GM18519 (cell line): Measurements from ENCODE around the gene FMO2.

Source experiments
- ATAC-seq: cut with Tn5 transposase; IDR thresholded peaks from one replicate; pipeline ENCODE4 v1.9.1; 2021; ENCODE audit warnings: mild to moderate bottlenecking, moderate library complexity; ENCODE audit not compliant: unreplicated experiment, low FRiP score

Gene FMO2, protein sequence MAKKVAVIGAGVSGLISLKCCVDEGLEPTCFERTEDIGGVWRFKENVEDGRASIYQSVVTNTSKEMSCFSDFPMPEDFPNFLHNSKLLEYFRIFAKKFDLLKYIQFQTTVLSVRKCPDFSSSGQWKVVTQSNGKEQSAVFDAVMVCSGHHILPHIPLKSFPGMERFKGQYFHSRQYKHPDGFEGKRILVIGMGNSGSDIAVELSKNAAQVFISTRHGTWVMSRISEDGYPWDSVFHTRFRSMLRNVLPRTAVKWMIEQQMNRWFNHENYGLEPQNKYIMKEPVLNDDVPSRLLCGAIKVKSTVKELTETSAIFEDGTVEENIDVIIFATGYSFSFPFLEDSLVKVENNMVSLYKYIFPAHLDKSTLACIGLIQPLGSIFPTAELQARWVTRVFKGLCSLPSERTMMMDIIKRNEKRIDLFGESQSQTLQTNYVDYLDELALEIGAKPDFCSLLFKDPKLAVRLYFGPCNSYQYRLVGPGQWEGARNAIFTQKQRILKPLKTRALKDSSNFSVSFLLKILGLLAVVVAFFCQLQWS

DNA sequence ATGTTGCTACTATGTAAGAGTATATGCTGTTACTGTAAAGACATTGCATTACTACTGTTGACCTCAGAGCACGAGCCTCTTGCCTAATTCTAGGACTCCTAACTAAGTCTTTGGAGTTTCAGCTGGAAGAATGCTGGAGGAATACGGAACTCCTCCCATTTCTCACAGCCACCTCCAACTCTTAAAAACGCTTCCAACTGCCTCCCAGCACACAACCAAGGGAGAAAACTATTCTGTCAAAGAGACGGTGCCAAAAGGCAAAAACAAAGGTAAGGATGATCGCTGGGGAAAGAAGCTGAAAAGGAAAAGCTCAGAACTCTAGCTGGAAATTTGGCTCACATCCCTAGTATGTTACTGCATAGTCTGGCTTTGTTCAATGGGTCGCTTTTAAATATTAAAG, at the start of gene FMO2:
TSS of gene FMO2 (plus strand) at position 210 of the 400 bp plus-strand sequence. CDS start 414 bp downstream, outside the sequence.
- no peak for ATAC-seq

DNA sequence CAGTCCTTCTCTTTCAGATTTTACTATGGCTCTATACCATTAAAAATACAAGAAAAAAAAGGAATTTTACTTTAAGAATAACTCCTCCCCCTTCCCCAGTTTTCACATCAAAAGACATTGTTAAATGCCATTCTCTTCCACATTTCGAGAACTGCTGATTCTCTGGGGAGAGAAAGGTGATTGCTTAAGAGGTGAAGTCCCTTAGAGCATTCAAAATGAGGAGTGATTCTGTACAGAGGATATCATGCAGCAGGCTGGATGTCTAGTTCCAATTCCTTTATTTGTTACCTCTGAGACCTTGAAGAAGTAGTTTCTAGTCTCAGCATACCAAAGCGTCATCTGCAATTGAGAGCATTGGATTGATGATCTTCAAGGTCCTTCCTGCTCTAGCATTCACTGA, 47.5 kb upstream of the FMO2 start:
- ATAC-seq = no peak

DNA sequence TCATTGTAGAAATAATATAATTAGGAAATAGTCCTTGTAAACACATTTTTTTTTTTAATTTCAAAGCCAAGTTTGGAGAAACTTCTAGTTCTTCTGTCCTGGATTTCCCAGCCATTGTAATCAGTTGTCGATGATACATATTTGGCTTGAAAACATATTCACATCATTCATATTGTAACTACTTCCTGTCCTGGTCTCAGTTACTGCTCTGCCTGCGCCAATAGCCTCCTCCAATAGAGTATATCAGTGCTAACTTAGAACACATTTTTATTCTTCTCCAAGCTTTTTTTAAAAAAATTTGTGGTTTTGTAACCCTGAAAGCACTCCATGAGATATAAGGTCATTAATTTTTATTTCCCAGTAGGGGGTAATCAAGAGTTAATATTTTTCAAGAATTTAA, 46.1 kb upstream of the FMO2 start:
- ATAC-seq = no peak

DNA sequence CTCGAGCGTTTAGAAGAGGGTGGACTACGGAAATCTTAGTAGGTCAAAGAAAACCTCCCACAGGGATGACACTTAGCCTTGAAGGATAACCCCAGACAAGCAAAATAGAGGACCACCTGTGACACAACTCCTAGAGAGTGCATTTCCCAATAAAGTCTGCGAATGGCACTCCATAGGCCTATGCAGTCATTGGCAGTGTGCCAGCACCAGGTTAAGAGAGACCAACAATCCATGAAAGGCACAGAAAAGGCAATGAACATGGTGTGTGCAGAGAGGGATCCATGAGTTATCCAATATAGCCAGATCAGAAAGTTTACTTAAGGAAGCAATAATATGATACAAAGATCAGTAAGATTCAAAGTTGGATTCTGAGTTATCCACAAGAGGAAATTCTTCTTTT, 45.2 kb upstream of the FMO2 start:
- no peak for ATAC-seq

DNA sequence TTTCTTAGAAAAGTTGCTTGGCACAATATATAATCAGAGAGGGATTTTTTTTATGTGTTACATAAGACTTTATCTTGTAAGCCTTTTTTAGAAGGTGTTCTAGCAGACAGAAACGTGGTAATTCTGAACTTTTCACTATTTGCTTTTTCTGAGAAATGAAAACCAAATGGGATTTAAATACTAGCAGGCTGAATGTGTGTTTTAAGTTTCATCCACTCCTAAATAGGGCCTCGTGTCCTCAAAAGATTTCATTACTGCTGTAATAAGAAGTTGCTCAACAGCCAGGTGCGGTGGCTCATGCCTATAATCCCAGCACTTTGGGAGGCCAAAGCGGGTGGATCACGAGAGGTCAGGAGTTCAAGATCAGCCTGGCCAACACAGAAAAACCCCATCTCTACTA, 44.7 kb upstream of the FMO2 start:
- no peak for ATAC-seq

DNA sequence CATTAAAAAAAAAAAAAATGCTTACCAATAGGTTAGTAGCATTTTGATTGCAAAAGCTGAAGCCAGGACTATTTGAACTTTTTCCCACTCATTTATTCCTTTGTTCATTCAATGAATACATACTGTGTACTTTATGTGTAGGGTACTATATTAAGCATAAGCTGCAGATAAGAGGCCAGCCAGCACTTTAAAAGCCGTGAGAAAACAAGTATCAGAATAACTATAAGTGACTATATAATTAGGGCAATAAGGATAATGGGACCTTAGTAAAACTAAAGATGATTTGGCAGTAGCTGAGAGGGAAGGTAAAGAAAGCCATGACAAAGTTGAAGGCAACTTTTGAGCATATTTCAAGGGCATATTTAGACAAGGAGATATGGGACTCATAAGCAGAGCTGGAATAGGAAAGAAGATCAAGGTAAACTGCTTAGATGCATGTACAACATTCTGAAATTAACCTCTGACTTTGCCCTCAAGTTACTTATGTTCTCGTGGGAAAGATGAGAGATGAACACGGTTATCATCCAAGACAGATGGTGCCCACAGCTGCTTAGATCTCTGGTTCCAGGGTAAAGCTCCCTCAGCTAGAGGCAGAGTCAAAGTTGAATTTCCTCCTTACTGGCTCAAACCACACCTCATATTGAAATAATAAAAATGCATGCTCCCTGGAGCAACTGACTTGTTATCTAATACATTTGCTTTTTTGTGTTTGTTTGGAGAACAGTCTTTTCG, 44.0 kb upstream of the FMO2 start:
- ATAC-seq = no peak

DNA sequence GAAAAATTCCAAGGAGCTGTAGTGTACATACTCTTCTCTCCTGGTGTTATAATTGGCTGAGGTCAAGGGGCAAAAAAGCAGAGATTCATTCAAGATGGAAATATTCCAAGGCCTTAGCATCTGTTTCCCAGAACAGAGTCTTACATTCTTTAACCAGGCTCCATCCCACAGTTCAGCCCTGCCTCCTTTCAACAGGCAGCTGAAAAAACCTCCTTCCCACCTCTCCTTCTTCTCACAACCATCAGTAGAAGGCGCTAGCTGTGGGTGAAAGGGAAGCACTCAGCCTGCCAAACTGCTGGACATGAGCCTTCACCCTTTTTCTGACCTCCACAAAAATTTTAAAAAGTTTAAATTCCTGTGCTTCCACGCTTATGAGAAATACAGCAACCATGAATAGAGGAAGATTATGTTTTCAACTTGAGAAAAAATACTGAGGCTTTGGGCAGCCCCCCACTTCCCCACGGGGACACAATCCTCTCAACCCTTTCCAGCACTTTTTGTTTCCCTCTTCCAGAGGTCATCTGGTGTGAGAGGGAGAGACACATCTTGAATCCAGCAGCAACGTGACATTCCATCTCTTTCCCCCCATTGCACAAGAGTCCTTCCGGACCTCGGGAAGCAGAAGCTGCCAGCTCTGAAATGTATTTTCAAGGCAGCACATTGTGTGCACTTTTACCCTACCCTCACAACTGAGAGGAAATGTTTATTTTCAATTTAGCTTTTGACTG, 43.2 kb upstream of the FMO2 start:
- ATAC-seq = no peak

DNA sequence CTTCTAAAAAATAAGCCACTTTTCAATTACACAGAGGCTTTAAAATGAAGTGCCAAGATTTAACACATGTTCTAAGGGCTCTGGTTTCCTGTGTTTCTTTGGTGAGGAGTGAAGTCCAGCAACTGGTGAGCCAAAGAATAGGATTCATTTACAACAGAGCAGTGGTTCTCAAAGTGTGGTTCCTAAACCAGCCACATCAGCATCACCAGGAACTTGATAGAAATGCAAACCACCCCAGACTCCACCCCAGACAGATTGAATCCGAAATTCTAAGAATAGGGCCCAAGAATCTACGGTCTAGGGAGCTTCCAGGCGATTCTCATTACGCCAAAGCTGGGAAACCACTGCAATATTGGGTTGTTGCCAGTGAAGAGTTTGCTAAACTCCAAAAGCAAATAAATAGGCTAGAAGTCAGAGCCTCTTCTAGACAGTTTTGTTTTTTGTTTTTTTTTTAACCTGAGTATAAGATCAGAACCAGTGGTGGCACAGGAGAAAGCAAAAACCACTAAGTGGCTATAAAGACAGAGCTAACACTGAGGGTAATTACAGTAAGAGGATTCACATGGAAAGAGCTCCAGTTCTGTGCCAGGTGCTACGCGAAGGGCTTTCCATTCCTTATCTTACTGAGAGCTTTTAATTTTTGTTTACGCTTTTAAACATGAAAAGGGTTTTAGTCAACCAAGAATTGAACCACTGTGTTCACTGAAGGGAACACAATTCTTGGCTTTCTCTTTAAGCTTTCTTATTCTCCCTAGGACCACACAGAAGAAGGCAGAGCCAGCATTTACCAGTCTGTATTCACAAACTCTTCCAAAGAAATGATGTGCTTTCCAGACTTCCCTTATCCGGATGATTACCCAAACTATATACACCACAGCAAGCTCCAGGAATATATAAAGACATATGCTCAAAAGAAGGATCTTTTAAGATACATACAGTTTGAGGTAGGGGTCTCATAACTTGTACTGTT, 42.4 kb upstream of the FMO2 start:
- no peak for ATAC-seq

DNA sequence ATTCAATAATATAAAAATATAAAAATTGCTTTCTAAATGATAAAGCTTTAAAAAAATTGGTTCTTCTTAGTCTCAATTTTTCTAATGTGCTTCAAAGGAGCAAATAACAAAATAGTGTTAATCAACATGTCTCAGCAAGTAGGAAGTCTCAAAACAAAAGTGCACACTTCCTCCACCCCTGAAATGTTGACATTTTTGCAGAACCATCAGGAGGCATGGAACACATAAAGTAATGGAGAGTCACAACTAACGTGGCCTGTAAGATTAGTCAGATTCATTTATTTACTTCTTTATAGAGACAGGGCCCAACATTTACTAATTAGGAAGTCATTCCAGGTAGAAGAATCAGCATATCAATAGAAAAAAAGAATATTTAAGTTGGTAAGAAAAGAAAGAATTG, 34.9 kb upstream of the FMO2 start:
- ATAC-seq = no peak

DNA sequence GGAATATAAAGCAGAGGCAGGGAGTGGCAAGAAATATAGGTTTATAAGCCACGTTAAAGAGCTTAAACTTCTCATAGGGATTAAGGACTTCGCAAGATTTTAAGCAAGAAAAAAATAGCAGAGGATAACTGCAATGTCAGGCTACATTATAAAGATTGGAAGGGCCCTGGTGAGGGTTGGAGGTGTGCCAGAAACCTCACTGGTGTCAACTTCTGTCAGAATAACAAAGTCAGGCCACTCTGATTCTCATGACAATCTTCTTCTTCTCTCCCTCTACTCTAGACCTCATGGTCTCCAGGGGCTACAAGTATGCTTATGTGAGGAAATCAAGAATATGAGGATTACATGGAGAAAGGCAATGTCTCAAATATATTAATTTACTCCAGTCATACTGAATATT, 32.6 kb upstream of the FMO2 start:
- no peak for ATAC-seq

DNA sequence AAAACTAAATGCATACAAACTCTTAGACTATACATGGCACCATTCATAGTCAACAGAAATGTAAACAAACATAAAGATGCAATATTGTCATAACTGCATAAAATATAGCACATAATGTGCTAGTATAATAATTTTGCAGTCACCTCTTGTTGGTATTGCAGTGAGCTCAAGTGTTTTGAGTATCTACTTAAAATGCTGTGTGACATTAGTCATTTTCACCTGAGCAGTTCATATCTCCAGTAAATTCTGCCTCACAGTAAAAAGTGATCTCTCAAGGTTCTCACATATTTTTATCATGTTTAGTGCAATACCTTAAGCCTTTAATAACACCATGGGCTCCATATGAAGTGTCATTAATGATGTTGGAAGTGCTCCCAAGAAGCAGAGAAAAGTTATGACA, 29.6 kb upstream of the FMO2 start:
- ATAC-seq = no peak

DNA sequence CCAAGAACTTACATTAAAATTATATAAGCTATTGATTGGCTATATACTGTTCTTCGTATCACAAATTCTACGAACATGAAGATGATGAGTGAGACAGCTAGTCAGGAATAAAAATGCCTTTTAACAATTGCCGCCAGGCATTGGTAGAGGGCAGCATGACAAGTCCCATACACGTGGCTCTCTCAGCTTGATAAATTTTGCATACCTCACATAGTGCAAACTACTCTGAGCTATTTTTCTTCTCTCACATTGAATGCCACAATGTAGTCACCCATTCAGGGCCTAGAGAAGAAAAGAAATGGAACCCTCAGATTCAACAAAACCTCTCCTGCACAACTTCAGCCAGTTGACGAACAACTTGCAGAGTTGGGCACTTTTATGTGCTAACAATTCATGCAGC, 27.0 kb upstream of the FMO2 start:
- no peak for ATAC-seq

DNA sequence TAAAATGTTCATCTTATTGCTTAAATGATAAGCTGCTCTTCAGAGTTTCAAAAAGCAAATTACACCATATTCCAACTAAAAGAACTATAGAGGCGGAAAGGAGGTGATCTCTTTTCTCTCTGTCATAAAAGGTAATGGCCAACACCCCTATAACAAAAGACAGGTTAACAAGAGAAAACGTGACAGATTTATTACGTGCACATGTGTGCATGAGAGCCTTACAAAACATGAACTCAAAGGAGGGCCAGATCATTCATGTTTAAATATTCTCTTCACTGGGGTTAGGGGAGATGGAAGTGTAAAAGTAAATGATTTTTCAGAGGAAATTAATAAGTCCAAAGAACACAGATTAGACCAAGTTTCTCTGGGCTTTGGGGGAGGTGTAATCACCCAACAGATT, 26.5 kb upstream of the FMO2 start:
- no peak for ATAC-seq

DNA sequence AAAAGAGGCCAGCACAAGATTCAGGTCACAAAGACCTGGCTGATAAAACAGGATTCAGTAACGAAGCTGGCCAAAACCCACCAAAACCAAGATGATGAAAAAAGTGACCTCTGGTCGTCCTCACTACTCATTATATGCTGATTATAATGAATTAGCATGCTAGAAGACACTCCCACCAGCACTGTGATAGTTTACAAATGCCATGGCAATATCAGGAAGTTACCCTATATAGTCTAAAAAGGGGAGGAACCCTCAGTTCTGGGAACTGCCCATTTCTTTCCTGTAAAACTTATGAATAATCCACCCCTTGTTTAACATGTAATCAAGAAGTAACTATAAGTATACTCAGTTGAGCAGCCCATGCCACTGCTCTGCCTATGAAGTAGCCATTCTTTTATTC, 26.0 kb upstream of the FMO2 start:
- ATAC-seq = no peak

DNA sequence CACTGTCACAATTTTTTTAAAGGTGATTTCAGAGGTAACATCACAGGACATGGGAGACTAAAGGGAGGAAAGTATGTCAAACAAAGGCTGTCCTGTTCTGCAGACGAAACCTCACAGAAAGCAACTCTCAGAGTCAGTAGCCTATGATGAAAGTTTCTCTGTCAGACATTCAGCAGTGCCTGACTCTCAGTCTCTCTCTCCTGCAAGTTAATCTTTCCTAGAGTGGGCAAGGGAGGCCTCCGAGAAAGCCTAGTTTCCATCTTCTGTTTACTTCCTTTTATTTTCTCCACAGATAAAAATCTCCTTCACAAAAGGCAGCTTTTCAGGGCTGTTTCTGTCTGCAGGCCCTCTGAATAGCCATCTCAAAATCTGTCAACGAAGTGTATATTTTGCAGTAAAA, 24.9 kb upstream of the FMO2 start:
- ATAC-seq = no peak

DNA sequence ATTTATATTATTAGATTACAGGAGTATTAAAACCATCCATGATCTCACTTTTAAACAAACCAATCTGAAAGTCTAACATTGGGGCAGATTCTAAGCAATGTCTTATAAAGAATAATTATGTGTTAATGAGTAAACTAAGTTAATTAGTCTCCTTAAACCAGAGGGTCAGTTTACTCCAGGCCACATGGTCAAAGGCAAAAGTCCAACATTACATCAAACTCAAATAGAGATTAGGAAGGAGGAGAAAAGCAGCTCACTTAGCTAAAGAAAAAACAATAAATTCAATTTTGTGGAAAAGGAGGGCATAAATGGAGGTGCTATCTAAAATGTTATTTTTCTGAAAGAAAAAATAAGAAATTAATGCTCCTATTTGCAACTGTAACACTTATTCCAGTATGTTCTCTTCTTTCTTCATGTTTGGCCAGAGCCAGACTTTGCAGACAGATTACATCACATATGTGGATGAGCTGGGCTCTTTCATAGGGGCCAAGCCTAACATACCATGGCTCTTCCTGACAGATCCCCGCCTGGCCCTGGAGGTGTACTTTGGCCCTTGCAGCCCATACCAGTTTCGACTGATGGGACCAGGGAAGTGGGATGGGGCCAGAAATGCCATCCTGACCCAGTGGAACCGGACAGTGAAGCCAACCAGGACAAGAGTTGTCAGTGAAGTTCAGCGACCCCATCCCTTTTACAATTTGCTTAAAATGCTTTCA, 24.3 kb upstream of the FMO2 start:
- ATAC-seq = no peak

DNA sequence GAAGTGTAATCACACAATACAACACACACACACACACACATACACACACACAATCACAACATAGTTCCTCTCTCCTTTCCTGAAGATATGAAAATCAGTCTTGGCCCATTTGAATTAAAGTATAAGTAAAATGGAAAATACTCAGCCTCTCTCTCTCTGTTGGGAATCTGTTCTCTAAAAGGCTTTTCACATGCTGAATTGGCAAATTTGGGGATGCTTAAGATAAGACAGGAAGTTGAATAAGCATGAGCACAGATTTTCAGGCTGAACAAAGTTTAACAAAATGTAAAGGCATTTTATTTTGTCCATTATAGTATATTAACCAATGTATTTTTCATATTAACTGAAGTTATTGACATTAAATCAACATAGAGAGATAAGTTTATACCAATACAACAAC, 23.7 kb upstream of the FMO2 start:
- no peak for ATAC-seq

DNA sequence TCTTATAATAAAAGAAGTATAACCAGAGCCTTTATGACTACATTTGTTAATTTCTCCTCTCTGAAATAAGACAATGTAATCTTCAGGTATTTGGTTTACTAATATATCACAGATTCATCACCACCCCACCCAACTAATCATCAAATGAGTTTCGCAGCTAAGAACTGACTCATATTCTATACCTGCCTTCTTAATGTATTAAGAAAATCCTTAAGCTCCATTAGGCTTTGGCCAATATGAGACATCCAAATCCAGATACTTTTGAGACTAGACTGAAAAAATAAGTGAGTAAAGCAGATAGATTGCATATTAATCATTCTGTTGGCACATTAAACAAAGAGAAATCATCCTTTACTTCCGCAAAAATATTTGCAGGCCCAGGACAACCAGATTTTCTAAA, 18.7 kb upstream of the FMO2 start:
- no peak for ATAC-seq

DNA sequence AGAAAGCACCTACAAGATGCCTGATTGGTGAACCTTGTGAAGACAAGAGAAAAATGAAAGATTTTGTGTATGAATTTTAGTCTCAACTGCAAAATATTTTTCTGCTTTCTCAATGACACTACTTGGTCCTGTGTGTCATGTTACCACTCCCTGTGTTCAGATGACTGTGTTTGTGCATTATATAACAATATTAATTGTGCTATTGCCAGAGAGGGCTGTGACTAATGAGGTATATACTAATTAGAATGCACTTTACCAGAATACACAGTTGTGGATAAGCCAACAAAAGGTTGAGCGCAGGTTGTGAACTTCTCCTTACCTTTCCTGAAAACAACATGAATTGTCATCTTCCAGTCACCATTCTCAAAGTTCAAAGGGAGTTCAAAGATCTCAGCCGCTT, 17.3 kb upstream of the FMO2 start:
- no peak for ATAC-seq
